Tibial artery (tissue), 4 donors: ENCODE data around the gene UAP1L1.

ENCODE experiments used
- DNase-seq, 2 donors: peaks; one replicate each; pipeline ENCODE4 v3.0.0-alpha.2; 2019
- H3K27ac ChIP-seq, 2 donors: fragments of 200-600 bp; sonication (generic) in 1 of 2; 1 replicate in 1 of 2; 2 replicates in 1 of 2; pipeline ENCODE4 v1.5.1; 2018 to 2019; ENCODE audit warnings: mild to moderate bottlenecking in 1 of 2
- H3K27me3 ChIP-seq, 2 donors: fragments of 200-600 bp; sonication (generic) in 1 of 2; one replicate each; pipeline versions ENCODE4 v1.5.1 to v1.6.0; 2016 to 2019
- H3K36me3 ChIP-seq, 3 donors: fragments of 200-600 bp; sonication (generic) in 2 of 3; one replicate each; pipeline ENCODE4 v1.5.1; 2016 to 2019; ENCODE audit warnings: mild to moderate bottlenecking in 2 of 3
- H3K4me1 ChIP-seq, 4 donors: fragments of 200-600 bp; sonication (generic) in 2 of 4; 1 replicate in 3 of 4; 2 replicates in 1 of 4; pipeline ENCODE4 v1.5.1; 2016 to 2019
- H3K4me3 ChIP-seq, 2 donors: fragments of 200-600 bp; sonication (generic) in 1 of 2; 1 replicate in 1 of 2; 2 replicates in 1 of 2; pipeline ENCODE4 v1.5.1; 2018 to 2019; ENCODE audit warnings: mild to moderate bottlenecking in 2 of 2
- H3K9me3 ChIP-seq, 3 donors: fragments of 200-600 bp; sonication (generic) in 1 of 3; one replicate each; pipeline ENCODE4 v1.5.1; 2016 to 2019
- CTCF ChIP-seq, 2 experiments: fragments of 200-600 bp in 1 of 2; fragments of 450-650 bp in 1 of 2; IDR thresholded peaks; one replicate each; pipeline ENCODE4 v1.5.1; 2017 to 2019; ENCODE audit warnings: antibody characterized with exemption in 2 of 2, mild to moderate bottlenecking in 1 of 2, moderate library complexity in 1 of 2
- intact Hi-C: fragments of 100-400 bp; cut with DNase I; formaldehyde crosslinking; loops from one replicate; pipeline ENCODE4 v1.15.0; 2023; ENCODE audit warnings: low total_unique reads

The UAP1L1 gene

DNA sequence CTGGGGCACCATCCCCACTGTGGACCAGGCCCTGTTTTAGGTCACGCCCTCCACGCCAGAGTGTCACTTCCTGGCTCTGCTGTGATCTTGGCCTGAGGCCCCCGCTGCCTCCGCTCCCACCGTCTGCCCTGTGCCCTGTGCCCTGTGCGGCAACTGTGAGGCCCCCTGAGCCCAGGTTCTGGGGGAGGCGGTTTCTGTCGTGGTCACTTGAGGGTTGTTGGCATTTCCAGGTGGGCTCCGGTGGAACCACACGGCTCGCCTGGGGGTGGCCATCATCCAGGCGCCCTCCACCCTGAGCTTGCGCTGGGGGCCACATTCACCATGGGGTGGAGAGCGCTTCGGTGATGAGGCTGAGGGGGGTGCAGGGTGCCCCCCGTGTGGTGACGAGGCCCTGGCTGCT, 30.7 kb downstream of the UAP1L1 start:
- no peaks in the 10 kb centered on the region for H3K4me1 ChIP-seq
- peaks cover 0 to 10% of the 10 kb centered on the region in 2 donors for H3K27me3 ChIP-seq
- no peak overlapping the region for H3K27ac ChIP-seq
- DNase-seq, result no peak
- peaks cover 46 to 100% (median 86%) of the 10 kb centered on the region in 3 donors for H3K36me3 ChIP-seq
- no peak for TF ChIP-seq CTCF (IDR thresholded peaks at IDR 0.05)
- no peaks in the 10 kb centered on the region for H3K9me3 ChIP-seq
- no peak overlapping the region for H3K4me3 ChIP-seq
- intact Hi-C loops, result no loop called here

- Histone ChIP-seq H3K27ac (no peak overlapping the region), H3K9me3 (no peaks in the 10 kb centered on the region), H3K27me3 (peaks cover 0 to 14% of the 10 kb centered on the region in 2 donors), H3K36me3 (peaks cover 39 to 97% (median 78%) of the 10 kb centered on the region in 3 donors), H3K4me1 (peaks cover 0 to 4% (median 2%) of the 10 kb centered on the region in 4 donors), H3K4me3 (no peak overlapping the region)
- intact Hi-C loops, result no loop called here
- DNase-seq, result no peak
- TF ChIP-seq CTCF (IDR thresholded peaks at IDR 0.05), result no peak
Observed at GRCh38 chr9:137108608-137109249, 31.4 kb downstream of the UAP1L1 start.

- no peak for TF ChIP-seq CTCF (IDR thresholded peaks at IDR 0.05)
- Histone ChIP-seq H3K36me3 (peaks cover 31 to 89% (median 72%) of the 10 kb centered on the region in 3 donors), H3K27me3 (peaks cover 0 to 18% of the 10 kb centered on the region in 2 donors), H3K4me1 (peaks cover 0 to 9% (median 6%) of the 10 kb centered on the region in 4 donors), H3K27ac (no peak overlapping the region), H3K9me3 (no peaks in the 10 kb centered on the region), H3K4me3 (no peak overlapping the region)
- no peak for DNase-seq
- intact Hi-C loops, result no loop called here
Observed at GRCh38 chr9:137109250-137110146, 32.2 kb downstream of the UAP1L1 start.

DNA sequence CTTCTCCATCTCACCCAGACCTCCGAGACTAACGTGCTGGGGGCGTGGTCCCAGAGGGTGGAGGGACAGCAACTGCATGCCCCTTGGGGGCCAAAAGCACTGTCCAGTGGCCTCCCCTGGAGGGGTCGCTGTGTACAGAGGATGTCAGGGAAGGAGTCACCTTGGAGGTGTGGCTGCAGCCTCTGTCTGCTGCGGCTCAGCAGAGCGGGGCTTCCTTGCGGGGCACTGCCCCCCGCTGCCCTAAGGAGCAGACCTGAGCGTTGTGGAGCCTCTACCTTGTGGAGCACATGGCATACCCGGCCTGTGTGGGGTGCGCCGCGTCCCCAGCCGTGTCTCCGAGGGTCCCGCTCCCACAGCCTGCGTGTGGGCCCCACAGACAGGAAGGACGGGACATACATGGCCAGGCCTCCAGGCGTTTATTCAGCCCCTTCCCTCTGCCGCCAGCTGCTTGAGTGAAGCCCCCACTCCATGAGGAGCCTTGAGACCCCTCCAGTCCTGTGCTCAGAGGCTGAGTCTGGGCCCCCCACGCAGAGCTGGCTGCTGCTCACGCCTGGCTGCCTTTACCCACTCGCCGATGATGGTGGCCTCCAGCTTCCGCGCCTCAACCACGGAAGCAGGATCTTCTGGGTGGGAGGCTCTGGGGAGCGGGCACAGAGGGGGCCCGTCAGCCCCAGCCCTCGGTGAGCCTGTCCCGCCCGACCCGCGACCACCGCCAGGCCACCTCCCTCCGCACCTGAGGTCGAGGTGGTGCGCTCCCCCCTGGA, 33.0 kb downstream of the UAP1L1 start:
- H3K9me3 ChIP-seq, result no peaks in the 10 kb centered on the region
- peaks cover 0 to 26% of the 10 kb centered on the region in 2 donors for H3K27me3 ChIP-seq
- no peak overlapping the region for H3K27ac ChIP-seq
- intact Hi-C loops, result no loop called here
- H3K4me3 ChIP-seq, result no peak overlapping the region
- DNase-seq, result no peak
- H3K4me1 ChIP-seq, result peaks cover 0 to 18% (median 13%) of the 10 kb centered on the region in 4 donors
- TF ChIP-seq CTCF (IDR thresholded peaks at IDR 0.05), result no peak
- peaks cover 24 to 81% (median 65%) of the 10 kb centered on the region in 3 donors for H3K36me3 ChIP-seq
